Testis (tissue), 5 donors: Measurements from ENCODE around the gene BUD13. TPM values are rescaled to one million over a fixed set of nuclear protein-coding genes. Genes with fewer than 3 reads are reported as not detected.

Experiments
- DNase-seq: peaks from one replicate; pipeline ENCODE4 v3.0.0-alpha.2; 2019
- H3K27ac ChIP-seq, 2 donors: fragments of 200-600 bp; sonication (generic); one replicate each; pipeline ENCODE4 v1.5.1; 2019
- H3K27me3 ChIP-seq: fragments of 200-600 bp; sonication (generic); one replicate; pipeline ENCODE4 v1.5.1; 2019
- H3K36me3 ChIP-seq: fragments of 200-600 bp; sonication (generic); one replicate; pipeline ENCODE4 v1.5.1; 2017; ENCODE audit warnings: low read depth; ENCODE audit errors: missing control alignments
- H3K4me1 ChIP-seq: fragments of 200-600 bp; sonication (generic); one replicate; pipeline ENCODE4 v1.5.1; 2019
- H3K4me3 ChIP-seq, 2 donors: fragments of 200-600 bp; sonication (generic); one replicate each; pipeline ENCODE4 v1.5.1; 2017 to 2019
- H3K9me3 ChIP-seq: fragments of 200-600 bp; sonication (generic); one replicate; pipeline ENCODE4 v1.5.1; 2017
- POLR2A ChIP-seq: fragments of 450-650 bp; IDR thresholded peaks from one replicate; pipeline ENCODE4 v1.6.1; 2017; ENCODE audit warnings: antibody characterized with exemption, mild to moderate bottlenecking, moderate library complexity
- WGBS, 2 donors: methylation state at CpG; one replicate each; pipeline ENCODE4 v1.1.5; 2018; 5-methylcytosine and 5-hydroxymethylcytosine counted together
- intact Hi-C: fragments of 100-400 bp; cut with DNase I; formaldehyde crosslinking; loops from one replicate; pipeline ENCODE4 v1.15.1; 2023; ENCODE audit warnings: low total_unique reads
- long read RNA-seq, 2 donors: transcript quantifications; one replicate each; lab custom pipeline, GENCODE V29; 2026
- polyA plus RNA-seq: library from polyadenylated mRNA; stranded (reverse); fragments of 350-450 nt; fragmentation: Illumina TruSeq; extraction: RNeasy Lipid Tissue Mini Kit (QIAGEN cat#74804); gene quantifications from one replicate; pipeline ENCODE4 v1.2.3, GENCODE V29; 2014; ENCODE audit warnings: low read depth, low replicate concordance; ENCODE audit not compliant: insufficient read depth
- total RNA-seq, 2 donors: library from RNA; depleted of rRNA; stranded (reverse); fragments of >200 nt; gene quantifications; one replicate each; pipeline ENCODE4 v1.2.3, GENCODE V29; 2016
- TF ChIP-seq, protein P1 (sequence below), 3 experiments: fragments of 450-650 bp in 2 of 3; fragments of 200-600 bp in 1 of 3; sonication (generic) in 1 of 3; IDR thresholded peaks; one replicate each; pipeline ENCODE4 v1.5.1; 2016 to 2019; ENCODE audit warnings: antibody characterized with exemption in 3 of 3, mild to moderate bottlenecking in 2 of 3, moderate library complexity in 1 of 3

The BUD13 gene, protein sequence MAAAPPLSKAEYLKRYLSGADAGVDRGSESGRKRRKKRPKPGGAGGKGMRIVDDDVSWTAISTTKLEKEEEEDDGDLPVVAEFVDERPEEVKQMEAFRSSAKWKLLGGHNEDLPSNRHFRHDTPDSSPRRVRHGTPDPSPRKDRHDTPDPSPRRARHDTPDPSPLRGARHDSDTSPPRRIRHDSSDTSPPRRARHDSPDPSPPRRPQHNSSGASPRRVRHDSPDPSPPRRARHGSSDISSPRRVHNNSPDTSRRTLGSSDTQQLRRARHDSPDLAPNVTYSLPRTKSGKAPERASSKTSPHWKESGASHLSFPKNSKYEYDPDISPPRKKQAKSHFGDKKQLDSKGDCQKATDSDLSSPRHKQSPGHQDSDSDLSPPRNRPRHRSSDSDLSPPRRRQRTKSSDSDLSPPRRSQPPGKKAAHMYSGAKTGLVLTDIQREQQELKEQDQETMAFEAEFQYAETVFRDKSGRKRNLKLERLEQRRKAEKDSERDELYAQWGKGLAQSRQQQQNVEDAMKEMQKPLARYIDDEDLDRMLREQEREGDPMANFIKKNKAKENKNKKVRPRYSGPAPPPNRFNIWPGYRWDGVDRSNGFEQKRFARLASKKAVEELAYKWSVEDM
- total RNA-seq (10 to 100 TPM; 25.9 to 32.0 TPM), polyA plus RNA-seq (47.2 TPM)
- long read RNA-seq, donor 1, transcript BUD13-201 (10 exons, 2,196 nt), result major isoform, 5 of 16 reads
- long read RNA-seq, donor 1, partial matches to known transcripts, result 11 of 16 reads
- long read RNA-seq, donor 1, other reads (novel, unspliced or antisense), result 0 of 16 reads
- long read RNA-seq, donor 2, partial matches to known transcripts, result 5 of 8 reads
- long read RNA-seq, donor 2, other reads (novel, unspliced or antisense), result 0 of 8 reads

GRCh38 chr11:116772443-116773202, at the start of gene BUD13:
TSS of gene BUD13 (minus strand) at chr11:116772987. CDS start at chr11:116772964, 23 bp downstream.
- H3K27ac ChIP-seq, result peak within 1 kb of the TSS; percentile 94 to 96
- TF ChIP-seq, protein P1, sequence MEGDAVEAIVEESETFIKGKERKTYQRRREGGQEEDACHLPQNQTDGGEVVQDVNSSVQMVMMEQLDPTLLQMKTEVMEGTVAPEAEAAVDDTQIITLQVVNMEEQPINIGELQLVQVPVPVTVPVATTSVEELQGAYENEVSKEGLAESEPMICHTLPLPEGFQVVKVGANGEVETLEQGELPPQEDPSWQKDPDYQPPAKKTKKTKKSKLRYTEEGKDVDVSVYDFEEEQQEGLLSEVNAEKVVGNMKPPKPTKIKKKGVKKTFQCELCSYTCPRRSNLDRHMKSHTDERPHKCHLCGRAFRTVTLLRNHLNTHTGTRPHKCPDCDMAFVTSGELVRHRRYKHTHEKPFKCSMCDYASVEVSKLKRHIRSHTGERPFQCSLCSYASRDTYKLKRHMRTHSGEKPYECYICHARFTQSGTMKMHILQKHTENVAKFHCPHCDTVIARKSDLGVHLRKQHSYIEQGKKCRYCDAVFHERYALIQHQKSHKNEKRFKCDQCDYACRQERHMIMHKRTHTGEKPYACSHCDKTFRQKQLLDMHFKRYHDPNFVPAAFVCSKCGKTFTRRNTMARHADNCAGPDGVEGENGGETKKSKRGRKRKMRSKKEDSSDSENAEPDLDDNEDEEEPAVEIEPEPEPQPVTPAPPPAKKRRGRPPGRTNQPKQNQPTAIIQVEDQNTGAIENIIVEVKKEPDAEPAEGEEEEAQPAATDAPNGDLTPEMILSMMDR (IDR thresholded peaks at IDR 0.05), result no peak
- TF ChIP-seq POLR2A, result no peak
- no peaks in the 10 kb centered on the region for H3K9me3 ChIP-seq
- H3K4me3 ChIP-seq, result peak within 1 kb of the TSS; percentile 97 to 98
- intact Hi-C loops, result no loop called here
- H3K36me3 ChIP-seq, result no peaks in the 10 kb centered on the region
- WGBS, 2 donors, result 1% methylated on average over 18 to 66 of the region's 73 CpGs
- peak; percentile 92 for DNase-seq
- H3K27me3 ChIP-seq, result no peaks in the 10 kb centered on the region
- peaks cover 12% of the 10 kb centered on the region for H3K4me1 ChIP-seq

DNA sequence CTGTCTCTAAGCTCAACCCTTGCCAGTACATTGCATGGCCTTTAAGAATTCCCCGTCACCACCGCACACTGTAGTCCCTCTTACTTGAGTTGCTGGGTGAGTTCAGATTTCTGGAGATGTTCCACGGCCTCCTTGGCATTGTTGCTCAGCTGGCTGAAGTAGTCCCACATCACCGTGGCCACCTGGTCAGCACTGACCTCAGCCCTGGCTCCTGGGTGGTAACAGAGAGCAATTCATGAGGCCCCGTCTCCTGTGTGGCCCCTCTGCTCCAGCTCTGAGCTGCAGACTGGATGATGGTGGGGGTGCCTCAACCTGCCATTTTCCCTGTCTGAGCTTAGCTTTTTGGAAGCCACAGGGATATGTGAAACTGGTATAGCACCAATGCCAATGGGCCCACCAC, 49.8 kb upstream of the BUD13 start:
- Histone ChIP-seq H3K9me3 (no peaks in the 10 kb centered on the region), H3K27me3 (no peaks in the 10 kb centered on the region), H3K27ac (no peak overlapping the region), H3K36me3 (no peaks in the 10 kb centered on the region), H3K4me3 (no peak overlapping the region), H3K4me1 (no peaks in the 10 kb centered on the region)
- intact Hi-C loops, result no loop called here
- DNase-seq, result no peak
- TF ChIP-seq, protein P1 (IDR thresholded peaks at IDR 0.05), result no peak
- no peak for TF ChIP-seq POLR2A
- 77 to 83% methylated on average over 4 to 5 of the region's 5 CpGs for WGBS, 2 donors

DNA sequence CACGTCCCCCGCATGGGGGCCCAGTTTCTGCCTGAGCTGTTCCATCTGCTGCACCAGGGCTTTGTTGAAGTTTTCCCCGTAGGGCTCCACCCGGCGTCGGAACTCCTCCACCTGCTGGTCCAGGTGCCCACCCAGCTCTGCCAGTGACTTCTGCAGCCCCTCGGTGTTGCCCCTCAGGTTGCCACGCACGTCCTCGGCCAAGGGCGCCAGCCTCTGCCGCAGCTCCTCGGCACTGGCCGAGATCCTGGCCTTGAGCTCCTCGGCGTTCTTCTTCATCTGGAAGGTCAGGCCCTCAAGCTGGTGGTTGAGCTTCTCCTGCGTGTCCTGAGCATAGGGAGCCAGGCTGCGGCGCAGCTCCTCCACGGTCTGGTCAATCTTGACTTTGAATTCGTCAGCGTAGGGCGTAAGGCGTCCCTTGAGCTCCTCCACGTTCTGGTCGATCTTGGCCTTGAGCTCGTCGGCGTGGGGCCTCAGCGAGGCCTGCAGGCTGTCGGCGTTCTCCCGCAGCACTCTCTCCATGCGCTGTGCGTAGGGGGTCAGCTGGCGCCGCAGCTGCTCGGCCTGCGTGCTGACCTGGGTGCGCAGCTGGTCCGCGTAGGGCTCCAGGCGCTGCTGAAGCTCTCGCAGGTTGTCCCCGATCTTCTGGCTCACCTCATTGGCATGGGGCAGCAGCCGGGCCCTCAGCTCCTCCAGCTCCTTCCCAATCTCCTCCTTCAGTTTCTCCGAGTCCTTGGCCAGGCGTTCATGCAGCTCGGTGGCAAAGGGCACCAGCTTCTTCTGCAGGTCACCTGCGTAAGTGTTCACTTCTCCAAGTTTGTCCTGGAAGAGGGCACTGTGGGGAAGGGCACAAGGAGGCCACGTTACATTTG, 48.5 kb upstream of the BUD13 start:
- no peaks in the 10 kb centered on the region for H3K36me3 ChIP-seq
- intact Hi-C loops, result no loop called here
- H3K27ac ChIP-seq, result no peak overlapping the region
- H3K4me3 ChIP-seq, result no peak overlapping the region
- no peak for DNase-seq
- WGBS, 2 donors, result 92 to 95% methylated on average over 32 to 51 of the region's 51 CpGs
- TF ChIP-seq POLR2A, result no peak
- TF ChIP-seq, protein P1 (IDR thresholded peaks at IDR 0.05), result no peak
- H3K27me3 ChIP-seq, result no peaks in the 10 kb centered on the region
- no peaks in the 10 kb centered on the region for H3K9me3 ChIP-seq
- no peaks in the 10 kb centered on the region for H3K4me1 ChIP-seq

DNA sequence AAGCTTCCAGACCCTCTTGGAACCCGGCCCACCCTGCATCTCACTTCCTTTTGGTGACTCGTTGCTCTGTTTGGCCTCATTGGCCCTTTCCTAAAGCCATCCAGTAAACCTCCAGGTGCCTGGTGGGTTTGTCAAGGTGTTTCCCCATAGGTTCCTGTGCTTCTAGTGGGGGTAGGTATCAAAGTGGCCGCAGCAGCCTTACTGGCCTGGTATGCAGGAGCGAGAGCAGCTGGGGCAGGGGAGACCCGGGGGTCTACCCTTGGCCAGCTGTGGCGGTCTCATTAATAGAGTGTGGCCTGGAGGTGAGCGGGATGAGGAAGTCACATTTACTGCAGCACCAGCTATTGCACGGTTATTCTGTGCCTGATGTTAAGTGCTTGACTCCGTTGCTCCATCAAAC, 46.3 kb upstream of the BUD13 start:
- no peak for DNase-seq
- 91 to 97% methylated on average over 9 of the region's 9 CpGs for WGBS, 2 donors
- intact Hi-C loops, result no loop called here
- no peaks in the 10 kb centered on the region for H3K4me1 ChIP-seq
- no peaks in the 10 kb centered on the region for H3K27me3 ChIP-seq
- no peak overlapping the region for H3K4me3 ChIP-seq
- TF ChIP-seq, protein P1 (IDR thresholded peaks at IDR 0.05), result no peak
- no peak for TF ChIP-seq POLR2A
- H3K27ac ChIP-seq, result no peak overlapping the region
- no peaks in the 10 kb centered on the region for H3K36me3 ChIP-seq
- no peaks in the 10 kb centered on the region for H3K9me3 ChIP-seq
